Thyroid gland (tissue), 4 donors: ENCODE results near the gene RNF148. TPM values are rescaled to one million over a fixed set of nuclear protein-coding genes. Genes with fewer than 3 reads are reported as not detected.
A peak's percentile ranks its signal among the peaks of the same experiment; 100 is the strongest.

ENCODE experiments used
- DNase-seq, 2 donors: peaks; one replicate each; pipeline ENCODE4 v3.0.0-alpha.2; 2019
- H3K27ac ChIP-seq, 3 donors: fragments of 200-600 bp; sonication (generic); 1 replicate in 2 of 3; 2 replicates in 1 of 3; pipeline ENCODE4 v1.5.1; 2016 to 2019; ENCODE audit warnings: mild to moderate bottlenecking in 1 of 3, moderate library complexity in 1 of 3
- H3K27me3 ChIP-seq: fragments of 200-600 bp; sonication (generic); one replicate; pipeline ENCODE4 v1.5.1; 2019
- H3K36me3 ChIP-seq, 2 donors: fragments of 200-600 bp; sonication (generic); one replicate each; pipeline ENCODE4 v1.5.1; 2016 to 2019
- H3K4me1 ChIP-seq, 2 donors: fragments of 200-600 bp; sonication (generic); one replicate each; pipeline ENCODE4 v1.5.1; 2017 to 2019
- H3K4me3 ChIP-seq, 3 donors: fragments of 200-600 bp; sonication (generic); replicated peaks in 1 of 3; 1 replicate in 2 of 3; 2 replicates in 1 of 3; pipeline ENCODE4 v1.5.1; 2016; ENCODE audit warnings: mild to moderate bottlenecking in 1 of 3
- H3K9me3 ChIP-seq: fragments of 200-600 bp; sonication (generic); one replicate; pipeline ENCODE4 v1.5.1; 2017
- POLR2A ChIP-seq, 2 donors: fragments of 450-650 bp; IDR thresholded peaks; one replicate each; pipeline ENCODE4 v1.6.1; 2017; ENCODE audit warnings: antibody characterized with exemption in 2 of 2, mild to moderate bottlenecking in 2 of 2, moderate library complexity in 1 of 2
- WGBS, 2 donors: methylation state at CpG; one replicate each; pipeline ENCODE4 v1.1.5; 2017; 5-methylcytosine and 5-hydroxymethylcytosine counted together
- intact Hi-C: fragments of 100-400 bp; cut with DNase I; formaldehyde crosslinking; loops from one replicate; pipeline ENCODE4 v1.15.1; 2023
- total RNA-seq, 4 donors: library from RNA; depleted of rRNA; stranded (reverse); fragments of >200 nt; gene quantifications; one replicate each; pipeline ENCODE4 v1.2.3, GENCODE V29; 2016
- TF ChIP-seq, protein P1 (sequence below), 6 experiments: fragments of 200-600 bp in 3 of 6; fragments of 450-650 bp in 3 of 6; sonication (generic) in 3 of 6; IDR thresholded peaks; one replicate each; pipeline ENCODE4 v1.5.1; 2016 to 2019; ENCODE audit warnings: antibody characterized with exemption in 6 of 6, mild to moderate bottlenecking in 2 of 6, inconsistent platforms in 1 of 6, moderate library complexity in 1 of 6

RNF148 gene
- total RNA-seq, 4 donors from 2014 or later, result 1.4 to 7.9 (median 4.7) TPM

DNA sequence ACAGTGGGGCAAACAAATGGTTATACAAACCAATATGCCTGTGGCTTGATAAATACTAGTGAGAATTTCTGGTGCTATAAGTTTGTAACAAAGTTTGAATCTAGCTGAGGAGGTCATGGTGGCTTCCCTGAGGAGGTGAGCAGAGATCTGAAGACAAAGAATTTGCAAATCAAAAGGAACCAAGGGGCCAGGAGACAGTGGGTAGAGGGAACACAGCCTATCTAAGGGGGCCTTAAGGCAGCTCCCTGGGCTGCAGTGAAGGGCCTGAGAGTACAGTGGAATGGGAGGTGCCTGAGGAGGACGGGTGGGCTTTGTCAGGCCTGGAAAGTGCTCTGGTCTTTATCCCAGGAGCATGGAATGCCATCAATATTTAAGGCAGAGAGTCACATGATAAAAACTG lies 25.6 kb downstream of the RNF148 start:
- TF ChIP-seq POLR2A (IDR thresholded peaks at IDR 0.05), result no peak
- TF ChIP-seq, protein P1, sequence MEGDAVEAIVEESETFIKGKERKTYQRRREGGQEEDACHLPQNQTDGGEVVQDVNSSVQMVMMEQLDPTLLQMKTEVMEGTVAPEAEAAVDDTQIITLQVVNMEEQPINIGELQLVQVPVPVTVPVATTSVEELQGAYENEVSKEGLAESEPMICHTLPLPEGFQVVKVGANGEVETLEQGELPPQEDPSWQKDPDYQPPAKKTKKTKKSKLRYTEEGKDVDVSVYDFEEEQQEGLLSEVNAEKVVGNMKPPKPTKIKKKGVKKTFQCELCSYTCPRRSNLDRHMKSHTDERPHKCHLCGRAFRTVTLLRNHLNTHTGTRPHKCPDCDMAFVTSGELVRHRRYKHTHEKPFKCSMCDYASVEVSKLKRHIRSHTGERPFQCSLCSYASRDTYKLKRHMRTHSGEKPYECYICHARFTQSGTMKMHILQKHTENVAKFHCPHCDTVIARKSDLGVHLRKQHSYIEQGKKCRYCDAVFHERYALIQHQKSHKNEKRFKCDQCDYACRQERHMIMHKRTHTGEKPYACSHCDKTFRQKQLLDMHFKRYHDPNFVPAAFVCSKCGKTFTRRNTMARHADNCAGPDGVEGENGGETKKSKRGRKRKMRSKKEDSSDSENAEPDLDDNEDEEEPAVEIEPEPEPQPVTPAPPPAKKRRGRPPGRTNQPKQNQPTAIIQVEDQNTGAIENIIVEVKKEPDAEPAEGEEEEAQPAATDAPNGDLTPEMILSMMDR (IDR thresholded peaks at IDR 0.05), result no peak
- Histone ChIP-seq H3K36me3 (no peaks in the 10 kb centered on the region), H3K4me1 (peaks cover 7 to 10% of the 10 kb centered on the region in 2 donors), H3K27ac (no peak overlapping the region), H3K27me3 (no peaks in the 10 kb centered on the region), H3K9me3 (no peaks in the 10 kb centered on the region), H3K4me3 (no peak overlapping the region)
- no peak for DNase-seq
- intact Hi-C loops, result no loop called here
- WGBS, 2 donors, result 76 to 81% methylated on average over 1 of the region's 1 CpG

DNA sequence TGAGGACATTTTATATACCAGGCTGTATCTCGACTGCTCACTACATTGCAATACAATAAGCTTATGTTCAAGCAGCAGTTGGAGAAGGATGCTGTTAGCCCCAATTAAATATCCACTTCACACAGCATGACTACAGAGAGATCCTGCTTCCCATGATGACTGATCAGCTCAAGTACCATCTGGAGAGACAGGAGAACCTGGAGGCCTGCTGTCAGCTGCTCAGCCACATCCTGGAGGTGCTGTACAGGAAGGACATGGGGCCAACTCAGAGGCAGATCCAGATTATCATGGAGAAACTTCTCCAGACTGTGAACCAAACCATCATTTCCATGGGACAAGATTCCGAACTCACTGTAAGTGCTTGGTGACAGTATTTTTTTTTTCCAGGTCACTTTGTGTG lies 26.3 kb downstream of the RNF148 start:
- WGBS, 2 donors, result 88 to 92% methylated on average over 2 of the region's 2 CpGs
- intact Hi-C loops, result no loop called here
- no peak for DNase-seq
- Histone ChIP-seq H3K27ac (no peak overlapping the region), H3K27me3 (no peaks in the 10 kb centered on the region), H3K4me3 (no peak overlapping the region), H3K36me3 (no peaks in the 10 kb centered on the region), H3K9me3 (no peaks in the 10 kb centered on the region), H3K4me1 (peaks cover 7 to 10% of the 10 kb centered on the region in 2 donors)
- TF ChIP-seq, protein P1 (IDR thresholded peaks at IDR 0.05), result no peak
- no peak for TF ChIP-seq POLR2A (IDR thresholded peaks at IDR 0.05)

DNA sequence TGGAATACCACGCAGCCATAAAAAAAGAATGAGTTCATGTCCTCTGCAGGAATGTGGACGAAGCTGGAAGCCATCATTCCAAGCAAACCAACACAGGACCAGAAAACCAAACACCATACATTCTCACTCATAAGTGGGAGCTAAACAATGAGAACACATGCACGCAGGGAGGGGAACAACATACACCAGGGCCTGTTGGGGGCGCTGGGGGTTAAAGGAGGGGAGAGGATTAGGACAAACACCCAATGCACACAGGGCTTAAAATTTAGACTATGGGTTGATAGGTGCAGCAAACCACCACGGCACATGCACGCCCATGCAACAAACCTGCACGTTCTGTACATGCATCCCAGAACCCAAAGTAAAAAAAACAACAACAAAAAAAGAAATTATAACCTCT lies 27.1 kb downstream of the RNF148 start:
- Histone ChIP-seq H3K27me3 (no peaks in the 10 kb centered on the region), H3K4me3 (no peak overlapping the region), H3K27ac (no peak overlapping the region), H3K36me3 (no peaks in the 10 kb centered on the region), H3K9me3 (no peaks in the 10 kb centered on the region), H3K4me1 (peaks cover 7 to 10% of the 10 kb centered on the region in 2 donors)
- 91 to 95% methylated on average over 7 of the region's 7 CpGs for WGBS, 2 donors
- DNase-seq, result no peak
- intact Hi-C loops, result no loop called here
- TF ChIP-seq, protein P1 (IDR thresholded peaks at IDR 0.05), result no peak
- no peak for TF ChIP-seq POLR2A (IDR thresholded peaks at IDR 0.05)

DNA sequence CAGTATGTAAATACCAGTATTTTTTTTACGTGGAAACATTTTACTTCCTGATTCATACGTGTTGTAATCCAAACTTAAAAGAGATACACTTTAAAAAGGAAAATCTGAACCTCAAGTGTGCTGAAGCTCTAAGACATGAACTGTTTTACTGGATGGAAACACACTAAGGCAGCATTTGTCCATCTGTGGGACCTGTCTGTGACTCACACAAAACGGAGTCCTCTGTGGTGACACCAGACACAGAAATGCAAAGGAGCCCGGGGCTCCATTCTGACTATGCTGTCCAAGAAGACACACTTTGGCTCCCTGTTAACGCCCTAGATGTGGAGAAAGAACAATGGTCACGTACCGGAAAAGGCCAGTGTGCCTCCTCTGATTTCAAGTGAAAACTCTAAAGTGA lies 27.7 kb downstream of the RNF148 start:
- DNase-seq, result no peak
- Histone ChIP-seq H3K9me3 (no peaks in the 10 kb centered on the region), H3K4me3 (no peak overlapping the region), H3K36me3 (no peaks in the 10 kb centered on the region), H3K27ac (peak overlapping the region in 1 of 3 donors; percentile 5), H3K27me3 (no peaks in the 10 kb centered on the region), H3K4me1 (peaks cover 7 to 10% of the 10 kb centered on the region in 2 donors)
- TF ChIP-seq, protein P1 (IDR thresholded peaks at IDR 0.05), result no peak
- no peak for TF ChIP-seq POLR2A (IDR thresholded peaks at IDR 0.05)
- 67 to 76% methylated on average over 7 of the region's 7 CpGs for WGBS, 2 donors
- intact Hi-C loops, result no loop called here

DNA sequence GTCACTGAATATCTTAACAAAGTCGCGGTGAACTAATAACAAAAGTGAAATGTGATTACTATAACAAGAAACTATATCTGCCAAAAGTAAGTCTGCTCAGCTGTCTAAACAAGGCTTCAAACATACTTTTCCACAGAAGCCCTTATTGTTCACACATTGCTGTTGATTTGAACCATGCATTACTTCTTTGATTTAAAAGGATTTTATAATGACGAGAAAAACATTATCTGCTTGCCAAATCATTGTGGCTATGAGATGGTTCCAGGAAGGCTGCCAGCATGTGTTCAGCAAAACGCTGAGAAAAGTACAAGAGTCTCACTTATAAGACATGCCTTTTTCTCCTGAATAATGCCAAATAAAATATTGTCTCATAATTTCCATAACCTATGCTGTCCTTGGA lies 28.2 kb downstream of the RNF148 start:
- peak; percentile 22 to 45 for DNase-seq
- 33 to 36% methylated on average over 4 of the region's 4 CpGs for WGBS, 2 donors
- Histone ChIP-seq H3K27me3 (no peaks in the 10 kb centered on the region), H3K4me3 (no peak overlapping the region), H3K36me3 (no peaks in the 10 kb centered on the region), H3K27ac (peak overlapping the region in 1 of 3 donors; percentile 5), H3K4me1 (peaks cover 7 to 10% of the 10 kb centered on the region in 2 donors), H3K9me3 (no peaks in the 10 kb centered on the region)
- no peak for TF ChIP-seq POLR2A (IDR thresholded peaks at IDR 0.05)
- TF ChIP-seq, protein P1 (IDR thresholded peaks at IDR 0.05), result no peak
- intact Hi-C loops, result no loop called here
